Esophagus muscularis mucosa (tissue), 3 donors: ENCODE results near the gene AP3S2.

Experiments
- POLR2AphosphoS5 ChIP-seq, 2 donors: sonication (generic); formaldehyde crosslinking; IDR thresholded peaks; one replicate each; pipeline ENCODE4 v1.6.1; 2017; ENCODE audit warnings: antibody characterized with exemption in 2 of 2
- TF ChIP-seq, protein P1 (sequence below), 3 experiments: fragments of 200-600 bp in 2 of 3; fragments of 450-650 bp in 1 of 3; sonication (generic) in 2 of 3; IDR thresholded peaks; one replicate each; pipeline ENCODE4 v1.5.1; 2017 to 2019; ENCODE audit warnings: antibody characterized with exemption in 3 of 3, mild to moderate bottlenecking in 2 of 3, moderate library complexity in 1 of 3

DNA sequence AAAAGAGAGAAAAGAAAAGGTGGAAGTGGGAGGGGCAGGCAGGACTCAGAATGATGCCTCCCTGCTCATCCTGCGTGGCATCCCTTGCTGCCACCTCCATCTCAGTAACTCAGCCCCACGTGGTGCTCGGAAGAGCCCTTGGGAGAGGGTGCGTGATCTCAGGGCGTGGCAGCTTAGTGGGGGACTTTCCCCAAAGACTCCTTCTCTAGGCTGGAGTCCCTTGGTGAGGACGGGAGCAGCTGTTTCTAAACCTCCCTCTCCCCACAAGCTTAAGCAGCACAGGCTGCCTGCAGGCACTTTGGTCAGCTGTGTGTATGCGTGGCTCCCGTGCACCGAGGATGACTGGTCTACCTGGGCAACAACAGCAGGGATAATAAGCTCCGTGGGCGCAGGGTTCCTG is 71.8 kb downstream of the AP3S2 start:
- TF ChIP-seq, protein P1, sequence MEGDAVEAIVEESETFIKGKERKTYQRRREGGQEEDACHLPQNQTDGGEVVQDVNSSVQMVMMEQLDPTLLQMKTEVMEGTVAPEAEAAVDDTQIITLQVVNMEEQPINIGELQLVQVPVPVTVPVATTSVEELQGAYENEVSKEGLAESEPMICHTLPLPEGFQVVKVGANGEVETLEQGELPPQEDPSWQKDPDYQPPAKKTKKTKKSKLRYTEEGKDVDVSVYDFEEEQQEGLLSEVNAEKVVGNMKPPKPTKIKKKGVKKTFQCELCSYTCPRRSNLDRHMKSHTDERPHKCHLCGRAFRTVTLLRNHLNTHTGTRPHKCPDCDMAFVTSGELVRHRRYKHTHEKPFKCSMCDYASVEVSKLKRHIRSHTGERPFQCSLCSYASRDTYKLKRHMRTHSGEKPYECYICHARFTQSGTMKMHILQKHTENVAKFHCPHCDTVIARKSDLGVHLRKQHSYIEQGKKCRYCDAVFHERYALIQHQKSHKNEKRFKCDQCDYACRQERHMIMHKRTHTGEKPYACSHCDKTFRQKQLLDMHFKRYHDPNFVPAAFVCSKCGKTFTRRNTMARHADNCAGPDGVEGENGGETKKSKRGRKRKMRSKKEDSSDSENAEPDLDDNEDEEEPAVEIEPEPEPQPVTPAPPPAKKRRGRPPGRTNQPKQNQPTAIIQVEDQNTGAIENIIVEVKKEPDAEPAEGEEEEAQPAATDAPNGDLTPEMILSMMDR (IDR thresholded peaks at IDR 0.05): no peak
- TF ChIP-seq POLR2AphosphoS5 (IDR thresholded peaks at IDR 0.05): no peak
